ENCODE measurements around the gene FNDC4.

FNDC4 gene

DNA sequence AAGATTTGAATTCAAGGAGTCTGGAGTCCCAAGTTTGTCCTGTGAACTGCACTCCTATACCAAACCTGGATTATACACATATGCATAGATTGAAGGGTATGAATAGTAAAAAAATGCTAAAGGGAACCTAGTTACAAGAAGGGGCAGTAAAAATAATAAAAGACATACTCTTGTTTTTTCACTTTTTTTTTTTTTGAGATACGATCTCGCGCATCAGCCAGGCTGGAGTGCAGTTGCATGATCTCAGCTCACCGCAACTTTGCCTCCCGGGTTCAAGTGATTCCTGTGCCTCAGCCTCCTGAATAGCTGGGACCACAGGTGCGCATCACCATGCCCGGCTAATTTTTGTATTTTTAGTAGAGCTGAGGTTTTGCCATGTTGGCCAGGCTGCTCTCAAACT lies 30.6 kb downstream of the FNDC4 start:
- peaks cover 14 to 72% (median 32%) of the 10 kb centered on the region in 3 donors for H3K36me3 ChIP-seq
- H3K9me3 ChIP-seq: no peaks in the 10 kb centered on the region
- H3K4me1 ChIP-seq: no peaks in the 10 kb centered on the region
- H3K27ac ChIP-seq: no peak overlapping the region
- no peaks in the 10 kb centered on the region for H3K27me3 ChIP-seq
- intact Hi-C loops (cut with DNase I; ENCODE audit: low total_unique reads): no loop called here
- H3K4me3 ChIP-seq: no peak overlapping the region
- DNase-seq: no peak
- TF ChIP-seq, protein P1, sequence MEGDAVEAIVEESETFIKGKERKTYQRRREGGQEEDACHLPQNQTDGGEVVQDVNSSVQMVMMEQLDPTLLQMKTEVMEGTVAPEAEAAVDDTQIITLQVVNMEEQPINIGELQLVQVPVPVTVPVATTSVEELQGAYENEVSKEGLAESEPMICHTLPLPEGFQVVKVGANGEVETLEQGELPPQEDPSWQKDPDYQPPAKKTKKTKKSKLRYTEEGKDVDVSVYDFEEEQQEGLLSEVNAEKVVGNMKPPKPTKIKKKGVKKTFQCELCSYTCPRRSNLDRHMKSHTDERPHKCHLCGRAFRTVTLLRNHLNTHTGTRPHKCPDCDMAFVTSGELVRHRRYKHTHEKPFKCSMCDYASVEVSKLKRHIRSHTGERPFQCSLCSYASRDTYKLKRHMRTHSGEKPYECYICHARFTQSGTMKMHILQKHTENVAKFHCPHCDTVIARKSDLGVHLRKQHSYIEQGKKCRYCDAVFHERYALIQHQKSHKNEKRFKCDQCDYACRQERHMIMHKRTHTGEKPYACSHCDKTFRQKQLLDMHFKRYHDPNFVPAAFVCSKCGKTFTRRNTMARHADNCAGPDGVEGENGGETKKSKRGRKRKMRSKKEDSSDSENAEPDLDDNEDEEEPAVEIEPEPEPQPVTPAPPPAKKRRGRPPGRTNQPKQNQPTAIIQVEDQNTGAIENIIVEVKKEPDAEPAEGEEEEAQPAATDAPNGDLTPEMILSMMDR (IDR thresholded peaks at IDR 0.05): no peak

DNA sequence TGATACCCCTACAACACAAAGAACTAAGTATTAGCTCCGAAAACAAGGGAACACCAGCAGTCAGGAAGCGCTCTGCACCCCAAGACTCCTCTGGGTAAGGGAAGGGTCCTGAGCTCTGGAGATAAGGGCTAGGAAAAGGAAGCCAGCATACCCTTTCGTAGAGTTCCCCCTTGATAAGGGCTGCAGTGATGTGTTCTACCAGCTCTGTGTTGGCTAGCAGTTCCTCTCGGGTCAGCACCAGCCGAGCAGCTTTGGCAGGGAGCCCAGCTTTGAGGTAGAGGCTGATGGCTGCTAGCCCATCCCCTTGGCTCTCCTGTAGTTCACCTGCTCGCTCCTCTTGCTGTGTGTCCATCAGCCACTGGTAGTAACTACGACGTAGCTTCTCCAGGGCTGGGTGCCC lies 33.9 kb downstream of the FNDC4 start:
- intact Hi-C loops (cut with DNase I; ENCODE audit: low total_unique reads): no loop called here
- DNase-seq: no peak
- Histone ChIP-seq H3K27ac (no peak overlapping the region), H3K27me3 (no peaks in the 10 kb centered on the region), H3K36me3 (peaks cover 43 to 84% (median 60%) of the 10 kb centered on the region in 3 donors), H3K9me3 (no peaks in the 10 kb centered on the region), H3K4me1 (no peaks in the 10 kb centered on the region), H3K4me3 (no peak overlapping the region)
- TF ChIP-seq, protein P1 (IDR thresholded peaks at IDR 0.05): no peak

DNA sequence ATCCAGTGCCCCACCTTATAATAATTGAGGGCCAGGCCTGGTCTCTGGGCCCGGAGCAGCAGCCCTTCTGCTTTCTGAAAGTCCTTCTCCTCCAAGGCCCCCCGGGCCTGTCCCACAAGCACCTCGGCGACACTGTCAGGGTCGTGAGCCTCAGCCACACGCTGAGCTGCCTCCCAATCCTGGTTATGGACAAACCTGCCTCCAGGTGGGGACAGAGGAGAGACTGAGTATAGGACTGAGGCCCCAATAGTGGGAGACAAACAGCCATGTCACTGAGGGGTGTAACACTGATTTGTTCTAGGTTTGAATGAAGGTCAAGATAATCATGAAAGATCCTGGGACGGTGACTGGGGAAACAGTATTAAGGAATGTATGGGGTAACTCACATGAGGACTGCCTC lies 41.0 kb downstream of the FNDC4 start:
- H3K4me1 ChIP-seq: no peaks in the 10 kb centered on the region
- intact Hi-C loops (cut with DNase I; ENCODE audit: low total_unique reads): no loop called here
- H3K4me3 ChIP-seq: no peak overlapping the region
- H3K27ac ChIP-seq: no peak overlapping the region
- no peak for DNase-seq
- H3K36me3 ChIP-seq: peaks cover 81 to 97% (median 84%) of the 10 kb centered on the region in 3 donors
- TF ChIP-seq, protein P1 (IDR thresholded peaks at IDR 0.05): no peak
- H3K27me3 ChIP-seq: no peaks in the 10 kb centered on the region
- H3K9me3 ChIP-seq: no peaks in the 10 kb centered on the region

DNA sequence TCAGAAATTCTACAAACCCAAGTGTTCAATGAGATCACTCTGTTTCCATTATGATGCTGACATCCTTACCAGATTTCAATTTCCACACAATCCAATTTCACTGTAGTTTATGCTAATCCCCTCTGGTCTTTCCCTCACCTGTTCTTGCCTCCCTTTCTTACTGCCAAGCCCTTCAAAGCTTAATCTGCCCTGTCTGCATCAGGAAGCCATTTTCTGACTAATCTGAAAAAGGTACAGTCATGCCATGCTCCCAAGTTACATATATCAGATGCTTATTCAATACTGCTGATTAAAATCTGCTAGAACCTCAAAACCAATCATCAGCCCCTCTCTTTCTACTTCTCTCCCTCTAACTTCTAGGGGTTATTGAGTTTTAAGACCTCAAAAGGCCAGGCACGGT lies 43.9 kb downstream of the FNDC4 start:
- peaks cover 70 to 93% (median 77%) of the 10 kb centered on the region in 3 donors for H3K36me3 ChIP-seq
- H3K27me3 ChIP-seq: no peaks in the 10 kb centered on the region
- no peaks in the 10 kb centered on the region for H3K4me1 ChIP-seq
- intact Hi-C loops (cut with DNase I; ENCODE audit: low total_unique reads): no loop called here
- DNase-seq: no peak
- H3K4me3 ChIP-seq: no peak overlapping the region
- H3K27ac ChIP-seq: no peak overlapping the region
- TF ChIP-seq, protein P1 (IDR thresholded peaks at IDR 0.05): no peak
- H3K9me3 ChIP-seq: no peaks in the 10 kb centered on the region

DNA sequence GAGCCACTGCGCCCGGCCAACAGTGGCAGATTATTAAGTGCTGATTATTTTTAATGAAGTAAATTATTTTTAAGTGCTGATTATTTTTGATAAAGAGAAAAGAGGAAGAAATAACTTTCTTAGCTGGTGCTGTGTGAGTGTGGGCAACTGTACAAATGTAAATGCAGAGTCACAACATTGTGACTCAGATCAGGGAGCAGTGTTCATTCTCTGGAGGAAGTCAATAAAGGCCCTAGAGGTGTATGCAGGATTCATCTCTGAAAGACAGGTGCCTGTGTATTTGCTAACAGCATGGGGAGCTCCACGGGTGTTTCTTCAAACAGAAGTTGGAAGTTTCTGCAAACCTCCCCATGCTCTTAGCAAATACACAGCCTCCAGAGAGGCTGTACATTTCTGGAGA lies 46.6 kb downstream of the FNDC4 start:
- Histone ChIP-seq H3K4me1 (no peaks in the 10 kb centered on the region), H3K9me3 (no peaks in the 10 kb centered on the region), H3K36me3 (peaks cover 50 to 86% (median 51%) of the 10 kb centered on the region in 3 donors), H3K4me3 (no peak overlapping the region), H3K27ac (no peak overlapping the region), H3K27me3 (no peaks in the 10 kb centered on the region)
- intact Hi-C loops (cut with DNase I; ENCODE audit: low total_unique reads): no loop called here
- TF ChIP-seq, protein P1 (IDR thresholded peaks at IDR 0.05): no peak
- no peak for DNase-seq

DNA sequence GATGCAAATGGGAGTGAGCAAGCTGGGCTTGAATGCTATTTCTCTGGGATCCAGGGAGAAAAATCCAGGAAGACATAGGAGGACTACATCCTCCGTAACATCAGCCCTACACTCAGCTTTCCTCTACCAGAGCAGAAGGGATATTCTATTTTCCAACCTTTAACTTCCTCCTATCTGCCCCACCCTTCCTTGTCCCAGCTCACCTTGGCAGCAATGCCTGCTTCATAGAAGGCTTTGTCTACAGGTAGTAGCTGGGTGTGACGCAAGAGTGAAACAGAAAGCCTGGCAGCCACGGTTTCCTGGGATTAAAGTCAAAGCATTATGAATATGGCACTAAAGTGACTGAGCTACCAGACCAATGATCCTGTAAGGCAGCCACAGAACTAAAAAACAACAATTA lies 48.9 kb downstream of the FNDC4 start:
- Histone ChIP-seq H3K4me3 (no peak overlapping the region), H3K27ac (no peak overlapping the region), H3K36me3 (peaks cover 42 to 82% (median 51%) of the 10 kb centered on the region in 3 donors)

More for the DNA sequence above, 48.9 kb downstream of the FNDC4 start:
- Histone ChIP-seq H3K9me3 (no peaks in the 10 kb centered on the region), H3K27me3 (no peaks in the 10 kb centered on the region), H3K4me1 (peaks cover 0 to 13% (median 8%) of the 10 kb centered on the region in 4 donors)
- TF ChIP-seq, protein P1 (IDR thresholded peaks at IDR 0.05): no peak
- intact Hi-C loops (cut with DNase I; ENCODE audit: low total_unique reads): no loop called here
- peak in 1 of 2 donors; percentile 9 for DNase-seq

Data from tibial artery (tissue), 4 donors.